GM18526 (cell line): ENCODE measurements around the gene SOCS1.

ENCODE experiments used
- POLR2A ChIP-seq: IDR thresholded peaks from 3 replicates; pipeline ENCODE4 v1.6.1; 2011; ENCODE audit not compliant: insufficient read length; ENCODE audit errors: extremely low read depth

The SOCS1 gene

DNA sequence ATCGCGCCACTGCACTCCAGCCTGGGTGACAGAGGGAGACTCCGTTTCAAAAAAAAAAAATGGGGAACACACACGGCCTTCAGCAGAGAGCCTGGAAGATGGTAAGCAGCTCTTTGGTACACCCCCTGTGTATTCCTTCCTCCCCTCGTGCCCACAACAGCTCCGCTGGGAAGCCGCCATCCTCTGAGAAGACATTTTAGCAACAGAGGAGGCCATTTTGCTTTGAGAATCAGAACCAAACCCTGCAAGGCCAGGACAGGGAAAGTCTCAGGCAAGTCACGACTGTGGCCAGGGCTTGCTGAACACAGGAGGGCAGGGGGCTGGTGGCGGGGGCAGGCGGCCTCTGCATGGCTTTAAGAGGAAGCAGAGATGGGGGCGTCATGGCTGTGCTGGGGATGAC is 45.7 kb downstream of the SOCS1 start:
- TF ChIP-seq POLR2A: no peak

DNA sequence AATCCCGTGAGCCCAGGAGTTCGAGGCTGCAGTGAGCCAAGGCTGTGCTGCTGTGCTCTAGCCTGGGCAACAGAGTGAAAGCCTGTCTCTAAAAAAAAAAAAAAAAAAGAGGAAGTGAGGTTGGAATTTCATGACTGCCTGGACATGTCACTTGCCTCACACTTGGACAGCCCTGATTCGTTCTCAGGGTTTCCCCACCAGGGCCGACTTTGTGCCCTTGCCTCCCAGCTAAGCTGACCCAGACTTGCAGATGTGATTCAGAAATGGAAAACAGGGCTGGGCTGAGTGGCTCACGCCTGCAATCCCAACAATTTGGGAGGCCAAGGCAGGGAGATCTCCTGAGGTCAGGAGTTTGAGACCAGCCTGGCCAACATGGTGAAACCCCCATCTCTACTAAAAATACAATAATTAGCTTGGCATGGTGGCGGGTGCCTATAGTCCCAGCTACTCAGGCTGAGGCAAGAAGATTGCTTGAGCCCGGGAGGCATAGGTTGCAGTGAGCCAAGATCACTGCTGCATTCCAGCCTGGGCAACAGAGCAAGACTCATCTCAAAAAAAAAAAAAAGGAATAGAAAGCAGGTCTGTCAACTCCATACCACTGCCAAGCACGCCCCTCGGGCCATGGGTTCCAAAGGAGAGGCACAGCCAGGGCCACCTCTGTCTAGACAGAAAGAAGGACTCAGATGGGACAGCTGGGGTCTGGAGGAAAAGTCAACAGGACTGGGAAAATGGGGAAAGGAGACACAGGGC is 46.9 kb downstream of the SOCS1 start:
- TF ChIP-seq POLR2A: no peak

DNA sequence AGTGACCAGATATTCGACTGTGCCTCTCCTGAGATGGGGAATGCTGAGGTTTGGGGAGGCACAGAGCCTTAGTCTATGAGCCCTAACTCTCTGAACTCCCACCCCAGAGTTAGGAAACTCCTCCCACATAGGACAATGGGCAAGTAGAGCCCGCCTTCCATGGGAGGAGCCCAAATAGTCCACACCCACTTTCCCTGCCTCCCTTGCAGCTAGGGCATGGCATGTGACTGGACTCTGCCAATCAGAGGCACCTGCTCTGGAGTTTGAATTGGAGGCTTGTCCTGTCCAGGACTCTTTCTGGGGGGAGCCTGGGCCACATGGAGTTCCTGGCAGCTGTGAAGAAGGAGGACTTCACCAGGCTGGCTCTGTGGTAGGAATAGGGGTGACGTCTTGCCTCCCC is 48.4 kb downstream of the SOCS1 start:
- no peak for TF ChIP-seq POLR2A

DNA sequence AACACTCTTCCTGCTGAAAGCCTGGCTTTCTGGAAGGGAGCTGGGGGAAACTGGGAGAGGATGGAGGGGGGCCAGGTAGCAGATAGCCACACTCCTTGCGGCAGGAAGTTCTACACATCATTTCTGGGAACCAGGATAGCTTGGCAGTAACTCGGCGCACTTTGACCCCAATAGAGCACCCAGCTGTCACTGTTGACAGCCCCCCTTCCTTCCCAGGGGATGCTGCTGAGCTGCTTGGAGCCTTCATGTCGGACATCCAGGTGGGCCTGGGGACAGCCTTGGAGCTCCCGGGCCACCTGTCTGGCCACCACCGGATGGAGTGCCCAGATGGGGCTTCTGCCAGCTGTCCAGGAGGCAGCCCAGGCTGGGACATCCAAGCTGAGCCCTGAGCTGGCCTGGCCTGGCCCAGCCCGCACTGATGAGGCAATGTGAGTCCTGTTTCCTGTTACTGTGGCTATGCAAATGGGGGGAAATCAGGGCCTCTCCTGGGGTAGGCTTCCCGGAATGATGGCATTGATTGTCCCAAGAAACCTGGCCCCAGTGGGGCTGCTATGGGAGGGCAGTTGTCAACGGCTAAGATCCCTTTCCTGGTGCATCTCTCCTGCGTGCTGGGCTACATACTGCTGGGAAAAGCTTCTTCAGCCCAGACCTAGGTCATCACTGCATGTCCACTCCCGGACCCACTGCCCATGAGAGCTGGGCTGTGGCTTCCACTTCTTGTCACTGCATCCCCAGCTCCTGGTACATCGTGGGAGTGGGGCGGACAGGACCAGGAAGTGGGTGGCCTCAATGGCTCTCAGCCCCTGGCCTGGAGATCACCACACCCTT is 50.0 kb downstream of the SOCS1 start:
- TF ChIP-seq POLR2A: no peak

DNA sequence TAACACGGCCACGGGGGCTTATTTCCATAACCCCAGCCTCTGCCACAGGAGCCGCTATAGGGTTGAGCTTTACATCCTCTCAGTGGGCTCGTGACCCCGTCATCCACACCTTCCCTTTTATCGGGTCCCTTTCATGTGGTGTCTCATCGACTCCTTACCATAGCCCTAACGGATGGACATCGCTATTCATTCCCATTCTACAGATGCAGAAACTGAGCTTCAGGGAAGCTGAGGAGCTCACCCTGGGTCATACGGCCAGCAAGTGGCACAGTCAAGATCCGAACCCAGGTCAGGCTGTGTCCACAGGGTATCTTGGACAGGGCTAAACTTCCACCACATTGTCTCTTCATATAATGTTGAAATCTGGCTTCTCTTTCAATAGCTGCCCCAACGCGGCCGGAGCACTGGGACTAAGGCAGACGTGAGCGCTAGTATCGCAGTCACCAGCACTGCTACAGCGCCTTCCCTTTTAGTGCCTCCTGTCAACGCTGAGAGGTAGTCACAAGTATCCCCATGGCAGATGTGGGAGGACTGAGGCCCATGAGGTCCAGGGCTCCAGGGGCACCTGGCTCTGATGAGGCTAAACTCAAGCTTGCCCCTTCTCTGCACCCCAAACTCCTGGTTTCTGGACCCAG is 50.8 kb downstream of the SOCS1 start:
- no peak for TF ChIP-seq POLR2A

DNA sequence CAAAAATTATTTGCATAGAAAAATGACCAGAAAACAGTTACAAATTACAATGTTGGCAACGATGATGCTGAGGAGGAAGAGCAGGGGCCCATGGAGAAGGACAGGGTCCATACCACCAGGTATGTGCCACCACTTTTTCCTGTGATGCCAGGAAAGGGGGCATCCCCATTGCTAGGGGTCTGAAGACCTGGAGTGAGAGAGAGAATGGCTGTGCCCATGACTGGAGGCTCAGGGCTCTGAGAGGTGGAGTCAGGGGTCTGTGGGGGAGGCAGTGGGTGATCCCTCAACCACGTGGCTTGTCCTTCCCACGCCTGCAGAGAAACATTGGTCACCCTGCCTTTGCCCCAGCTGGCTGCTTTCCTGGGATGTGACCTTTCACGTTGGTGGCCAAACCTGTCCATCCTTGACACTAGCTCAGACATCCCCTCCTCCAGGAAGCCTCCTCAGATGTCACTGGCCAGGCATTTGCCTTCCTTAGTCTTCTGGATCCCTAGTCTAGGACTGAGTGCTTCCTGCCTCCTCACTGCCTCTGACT is 51.4 kb downstream of the SOCS1 start:
- no peak for TF ChIP-seq POLR2A
